Fibroblast of villous mesenchyme (primary cell): ENCODE data around the gene TIAM1. TPM values are rescaled to one million over a fixed set of nuclear protein-coding genes. Genes with fewer than 3 reads are reported as not detected.

ENCODE experiments used
- DNase-seq: peaks from one replicate; pipeline ENCODE4 v3.0.0-alpha.2; 2010; ENCODE audit warnings: low read depth
- H3K4me3 ChIP-seq: 2 replicates; pipeline ENCODE4 v1.5.1; 2011; ENCODE audit warnings: low read depth, mild to moderate bottlenecking, low read length
- CTCF ChIP-seq: IDR thresholded peaks from 2 replicates; pipeline ENCODE4 v1.5.1; 2012; ENCODE audit warnings: low read depth, mild to moderate bottlenecking, low read length; ENCODE audit not compliant: insufficient read depth
- total RNA-seq: library from RNA; depleted of rRNA; stranded (reverse); fragments of >200 nt; gene quantifications from 2 replicates; pipeline ENCODE4 v1.2.3, GENCODE V29; 2012

TIAM1 gene
- total RNA-seq, 1 donor: 0.43 TPM

GRCh38 chr21:31366825-31367224 lies 22.8 kb upstream of the TIAM1 start:
- peak; percentile 45 for DNase-seq
- no peak overlapping the region for H3K4me3 ChIP-seq
- TF ChIP-seq CTCF: no peak

GRCh38 chr21:31364253-31364945 lies 20.3 kb upstream of the TIAM1 start:
- no peak overlapping the region for H3K4me3 ChIP-seq
- DNase-seq: no peak
- no peak for TF ChIP-seq CTCF

DNA sequence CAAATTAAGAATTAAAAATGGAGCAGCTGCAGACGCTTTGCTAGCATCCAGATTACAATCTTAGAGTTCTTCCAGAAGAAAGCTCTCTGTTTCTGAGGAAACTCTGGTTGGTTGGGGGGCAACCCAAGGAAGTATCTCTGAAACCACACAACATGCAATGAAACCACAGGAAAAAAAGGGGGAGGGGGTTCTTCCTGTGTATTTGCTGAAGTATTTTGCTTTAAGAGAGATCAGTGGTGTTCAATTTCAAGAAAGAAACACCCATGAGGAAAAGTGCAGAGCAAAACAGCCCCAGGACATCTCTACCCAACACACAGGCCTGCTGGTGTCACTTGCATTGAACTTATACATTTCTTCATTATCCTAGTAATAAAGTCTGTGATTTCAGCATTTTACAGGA lies 19.7 kb upstream of the TIAM1 start:
- no peak for TF ChIP-seq CTCF
- H3K4me3 ChIP-seq: no peak overlapping the region
- no peak for DNase-seq

- DNase-seq: no peak
- no peak for TF ChIP-seq CTCF
- H3K4me3 ChIP-seq: no peak overlapping the region
These were observed 16.7 kb upstream of the TIAM1 start for GRCh38 chr21:31360717-31361116.

GRCh38 chr21:31358158-31358557 lies 14.1 kb upstream of the TIAM1 start:
- no peak overlapping the region for H3K4me3 ChIP-seq
- DNase-seq: no peak
- TF ChIP-seq CTCF: no peak

DNA sequence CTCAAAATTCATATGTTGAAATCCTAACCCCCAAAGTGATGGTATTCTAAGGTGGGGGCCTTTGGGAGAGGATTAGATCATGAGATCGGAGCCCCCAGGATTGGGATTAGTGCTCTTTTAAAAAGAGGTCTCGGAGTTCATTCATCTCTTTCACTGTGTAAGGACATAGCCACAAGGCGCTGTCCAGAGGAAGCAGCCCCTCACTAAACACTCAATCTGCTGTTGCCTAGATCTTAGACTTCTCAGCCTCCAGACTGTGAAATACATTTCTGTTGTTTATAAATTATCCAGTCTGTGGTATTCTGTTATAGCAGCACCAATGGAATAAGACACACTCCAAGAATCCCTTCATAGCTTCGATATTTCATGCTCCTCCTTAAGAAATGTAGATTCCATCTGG lies 12.4 kb upstream of the TIAM1 start:
- no peak overlapping the region for H3K4me3 ChIP-seq
- no peak for TF ChIP-seq CTCF
- no peak for DNase-seq

- no peak for TF ChIP-seq CTCF
- H3K4me3 ChIP-seq: no peak overlapping the region
- peak; percentile 38 for DNase-seq
These were observed 10.8 kb upstream of the TIAM1 start for GRCh38 chr21:31354604-31355443.
